Adrenal gland (tissue), 12 donors: ENCODE data around the gene TSPAN16. TPM values are rescaled to one million over a fixed set of nuclear protein-coding genes. Genes with fewer than 3 reads are reported as not detected.
"Not testable (repeated sequence)": the region's sequence is repeated elsewhere in the genome, so short reads cannot be mapped to it uniquely, and the experiment has no call there.

ENCODE experiments used
- DNase-seq, 7 donors: peaks; one replicate each; pipeline ENCODE4 v3.0.0-alpha.2; 2019 to 2020
- H3K27ac ChIP-seq, 5 donors: fragments of 200-600 bp; sonication (generic) in 4 of 5; 1 replicate in 3 of 5; 2 replicates in 2 of 5; pipeline versions ENCODE4 v1.5.1 to v1.8.0; 2016 to 2020; ENCODE audit warnings: mild to moderate bottlenecking in 1 of 5
- H3K27me3 ChIP-seq: fragments of 200-600 bp; 2 replicates; pipeline ENCODE4 v1.8.0; 2021
- H3K36me3 ChIP-seq, 2 donors: fragments of 200-600 bp; replicated peaks in 1 of 2; 1 replicate in 1 of 2; 2 replicates in 1 of 2; pipeline versions ENCODE4 v1.5.1 to v1.8.0; 2018 to 2022
- H3K4me1 ChIP-seq, 2 donors: fragments of 200-600 bp; replicated peaks in 1 of 2; 1 replicate in 1 of 2; 2 replicates in 1 of 2; pipeline versions ENCODE4 v1.5.1 to v1.8.0; 2018 to 2021
- H3K4me3 ChIP-seq, 4 donors: fragments of 200-600 bp; sonication (generic) in 3 of 4; one replicate each; pipeline ENCODE4 v1.5.1; 2016 to 2018
- H3K9me3 ChIP-seq, 3 donors: fragments of 200-600 bp; sonication (generic) in 1 of 3; replicated peaks in 1 of 3; 1 replicate in 2 of 3; 2 replicates in 1 of 3; pipeline versions ENCODE4 v1.5.1 to v1.8.0; 2016 to 2021
- CTCF ChIP-seq, 6 experiments: fragments of 450-650 bp in 4 of 6; fragments of 200-600 bp in 2 of 6; sonication (generic) in 1 of 6; IDR thresholded peaks; 1 replicate in 5 of 6; 2 replicates in 1 of 6; pipeline versions ENCODE4 v1.5.1 to v1.8.0; 2016 to 2021; ENCODE audit warnings: antibody characterized with exemption in 6 of 6, mild to moderate bottlenecking in 2 of 6, moderate library complexity in 1 of 6
- POLR2A ChIP-seq, 2 donors: fragments of 450-650 bp; IDR thresholded peaks; one replicate each; pipeline ENCODE4 v1.6.1; 2017; ENCODE audit warnings: antibody characterized with exemption in 2 of 2, mild to moderate bottlenecking in 2 of 2, moderate library complexity in 1 of 2
- WGBS, 4 donors: extraction: QIAGEN DNeasy Blood & Tissue Kit in 2 of 4; methylation state at CpG; one replicate each; pipeline versions ENCODE4 v1.1.5 to v1.1.7; 2013 to 2017; 5-methylcytosine and 5-hydroxymethylcytosine counted together
- intact Hi-C, 2 donors: fragments of 100-400 bp; cut with DNase I; formaldehyde crosslinking; loops; one replicate each; pipeline versions ENCODE4 v1.14.1 to v1.15.0; 2022 to 2023
- polyA plus RNA-seq, 3 donors: library from polyadenylated mRNA; stranded (reverse); fragments of 200-250 nt in 2 of 3; fragments of 350-450 nt in 1 of 3; fragmentation: Illumina TruSeq in 1 of 3; extraction: RNeasy Lipid Tissue Mini Kit (QIAGEN cat#74804) in 1 of 3; gene quantifications; one replicate each; pipeline ENCODE4 v1.2.3, GENCODE V29; 2013 to 2014
- total RNA-seq, 9 donors: library from RNA; depleted of rRNA in 4 of 9; stranded (reverse); fragments of >200 nt in 4 of 9; fragments of 120-200 nt in 1 of 9; fragmentation: NEBNext Ultra II Directional in 1 of 9; extraction: Animal tissue kit (Norgen Biotek cat#: 25700) in 1 of 9; gene quantifications; one replicate each; pipeline versions ENCODE4 v1.1.0 to v1.2.4, GENCODE V29; 2013 to 2023
- donor health status: healthy with polysubstance abuse.
- donor health status: Bipolar disorder and iron deficiency.
- donor health status: DM: yes; HTN: yes; CAD: no.
- donor health status: DM: no; HTN: no; CAD: no.
- donor health status: DM: no; HTN: no; CAD: no.
- donor health status: DM: yes; HTN: yes; CAD: no.

TSPAN16 gene
- total and polyA plus RNA-seq, 12 donors = not detected

GRCh38 chr19:11306337-11306736, 10.4 kb downstream of the TSPAN16 start:
- H3K36me3 ChIP-seq = no peaks in the 10 kb centered on the region
- H3K9me3 ChIP-seq = no peaks in the 10 kb centered on the region
- DNase-seq = no peak
- TF ChIP-seq POLR2A (IDR thresholded peaks at IDR 0.05) (no peak), CTCF (IDR thresholded peaks at IDR 0.05) (no peak)
- no peaks in the 10 kb centered on the region for H3K4me1 ChIP-seq
- H3K4me3 ChIP-seq = no peak overlapping the region
- no peak overlapping the region for H3K27ac ChIP-seq
- H3K27me3 ChIP-seq = no peaks in the 10 kb centered on the region
- intact Hi-C loops = no loop called here
- 72 to 86% (median 75%) methylated on average over 9 of the region's 9 CpGs for WGBS, 4 donors

GRCh38 chr19:11320278-11320995, 24.5 kb downstream of the TSPAN16 start:
- DNase-seq, intact Hi-C loops, H3K27ac ChIP-seq, H3K27me3 ChIP-seq, H3K36me3 ChIP-seq, H3K4me3 ChIP-seq, H3K9me3 ChIP-seq: not testable (repeated sequence)
- WGBS, 4 donors = 66 to 79% (median 71%) methylated on average over 6 to 9 of the region's 9 CpGs
- peaks cover 12 to 18% of the 10 kb centered on the region in 2 donors for H3K4me1 ChIP-seq

GRCh38 chr19:11321191-11322126, 25.5 kb downstream of the TSPAN16 start:
- Histone ChIP-seq H3K9me3 (no peaks in the 10 kb centered on the region), H3K4me1 (peaks cover 12 to 18% of the 10 kb centered on the region in 2 donors), H3K27ac (no peak overlapping the region), H3K27me3 (no peaks in the 10 kb centered on the region), H3K36me3 (no peaks in the 10 kb centered on the region), H3K4me3 (no peak overlapping the region)
- no peak for DNase-seq
- TF ChIP-seq CTCF (IDR thresholded peaks at IDR 0.05) = no peak
- TF ChIP-seq POLR2A (IDR thresholded peaks at IDR 0.05) = no peak
- WGBS, 4 donors = 67 to 77% (median 72%) methylated on average over 14 of the region's 14 CpGs
- intact Hi-C loops = no loop called here

GRCh38 chr19:11322269-11323024, 26.5 kb downstream of the TSPAN16 start:
- H3K9me3 ChIP-seq = no peaks in the 10 kb centered on the region
- no peak overlapping the region for H3K27ac ChIP-seq
- no peak for DNase-seq
- TF ChIP-seq POLR2A (IDR thresholded peaks at IDR 0.05) (no peak), CTCF (IDR thresholded peaks at IDR 0.05) (no peak)
- no peak overlapping the region for H3K4me3 ChIP-seq
- H3K27me3 ChIP-seq = no peaks in the 10 kb centered on the region
- H3K36me3 ChIP-seq = peaks cover 0 to 9% of the 10 kb centered on the region in 2 donors
- 58 to 72% (median 64%) methylated on average over 7 of the region's 7 CpGs for WGBS, 4 donors
- peaks cover 12 to 18% of the 10 kb centered on the region in 2 donors for H3K4me1 ChIP-seq
- intact Hi-C loops = no loop called here
